Measurements from ENCODE around the gene KLHDC10.
"Not testable (repeated sequence)": the region's sequence is repeated elsewhere in the genome, so short reads cannot be mapped to it uniquely, and the experiment has no call there.

KLHDC10 gene

GRCh38 chr7:130114776-130115175, 44.4 kb downstream of the KLHDC10 start:
- H3K79me2 ChIP-seq: peaks cover 2% of the 10 kb centered on the region
- H2AFZ ChIP-seq: no peak overlapping the region
- no peak overlapping the region for H3K4me2 ChIP-seq (ENCODE audit: low read length)
- no peaks in the 10 kb centered on the region for H3K36me3 ChIP-seq (ENCODE audit: control insufficient read depth, insufficient read depth, low read length)
- no peaks in the 10 kb centered on the region for H3K9me3 ChIP-seq (ENCODE audit: control insufficient read depth, low read length)
- H3K4me3 ChIP-seq (ENCODE audit: low read depth, low read length): no peak overlapping the region
- H3K4me1 ChIP-seq: no peaks in the 10 kb centered on the region
- no peak overlapping the region for H3K27ac ChIP-seq
- H3K9ac ChIP-seq: no peak overlapping the region
- H3K27me3 ChIP-seq (ENCODE audit: control insufficient read depth, insufficient read depth, low read length): no peaks in the 10 kb centered on the region
- TF ChIP-seq, protein P1, sequence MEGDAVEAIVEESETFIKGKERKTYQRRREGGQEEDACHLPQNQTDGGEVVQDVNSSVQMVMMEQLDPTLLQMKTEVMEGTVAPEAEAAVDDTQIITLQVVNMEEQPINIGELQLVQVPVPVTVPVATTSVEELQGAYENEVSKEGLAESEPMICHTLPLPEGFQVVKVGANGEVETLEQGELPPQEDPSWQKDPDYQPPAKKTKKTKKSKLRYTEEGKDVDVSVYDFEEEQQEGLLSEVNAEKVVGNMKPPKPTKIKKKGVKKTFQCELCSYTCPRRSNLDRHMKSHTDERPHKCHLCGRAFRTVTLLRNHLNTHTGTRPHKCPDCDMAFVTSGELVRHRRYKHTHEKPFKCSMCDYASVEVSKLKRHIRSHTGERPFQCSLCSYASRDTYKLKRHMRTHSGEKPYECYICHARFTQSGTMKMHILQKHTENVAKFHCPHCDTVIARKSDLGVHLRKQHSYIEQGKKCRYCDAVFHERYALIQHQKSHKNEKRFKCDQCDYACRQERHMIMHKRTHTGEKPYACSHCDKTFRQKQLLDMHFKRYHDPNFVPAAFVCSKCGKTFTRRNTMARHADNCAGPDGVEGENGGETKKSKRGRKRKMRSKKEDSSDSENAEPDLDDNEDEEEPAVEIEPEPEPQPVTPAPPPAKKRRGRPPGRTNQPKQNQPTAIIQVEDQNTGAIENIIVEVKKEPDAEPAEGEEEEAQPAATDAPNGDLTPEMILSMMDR (IDR thresholded peaks at IDR 0.05): no peak

- Histone ChIP-seq H3K79me2 (peaks cover 2% of the 10 kb centered on the region), H3K4me1 (no peaks in the 10 kb centered on the region), H3K27ac (no peak overlapping the region), H3K9me3 (ENCODE audit: control insufficient read depth, low read length) (no peaks in the 10 kb centered on the region), H3K4me3 (ENCODE audit: low read depth, low read length) (no peak overlapping the region), H2AFZ (no peak overlapping the region), H3K36me3 (ENCODE audit: control insufficient read depth, insufficient read depth, low read length) (no peaks in the 10 kb centered on the region), H3K27me3 (ENCODE audit: control insufficient read depth, insufficient read depth, low read length) (no peaks in the 10 kb centered on the region), H3K4me2 (ENCODE audit: low read length) (no peak overlapping the region), H3K9ac (no peak overlapping the region)
- TF ChIP-seq, protein P1 (IDR thresholded peaks at IDR 0.05): no peak
Measured at GRCh38 chr7:130118294-130118693, 48.0 kb downstream of the KLHDC10 start.

GRCh38 chr7:130118801-130119200, 48.5 kb downstream of the KLHDC10 start:
- Histone ChIP-seq H3K4me2 (ENCODE audit: low read length) (no peak overlapping the region), H2AFZ (no peak overlapping the region), H3K36me3 (ENCODE audit: control insufficient read depth, insufficient read depth, low read length) (no peaks in the 10 kb centered on the region), H3K4me3 (ENCODE audit: low read depth, low read length) (no peak overlapping the region), H3K9me3 (ENCODE audit: control insufficient read depth, low read length) (no peaks in the 10 kb centered on the region), H3K79me2 (peaks cover 2% of the 10 kb centered on the region), H3K27me3 (ENCODE audit: control insufficient read depth, insufficient read depth, low read length) (no peaks in the 10 kb centered on the region), H3K9ac (no peak overlapping the region), H3K4me1 (no peaks in the 10 kb centered on the region), H3K27ac (no peak overlapping the region)
- TF ChIP-seq, protein P1 (IDR thresholded peaks at IDR 0.05): no peak

GRCh38 chr7:130123501-130123900, 53.2 kb downstream of the KLHDC10 start:
- no peak overlapping the region for H3K4me3 ChIP-seq (ENCODE audit: low read depth, low read length)
- no peak overlapping the region for H3K9ac ChIP-seq
- H2AFZ ChIP-seq: no peak overlapping the region
- H3K9me3 ChIP-seq (ENCODE audit: control insufficient read depth, low read length): no peaks in the 10 kb centered on the region
- H3K79me2 ChIP-seq: no peaks in the 10 kb centered on the region
- H3K27me3 ChIP-seq (ENCODE audit: control insufficient read depth, insufficient read depth, low read length): no peaks in the 10 kb centered on the region
- no peak overlapping the region for H3K27ac ChIP-seq
- H3K36me3 ChIP-seq (ENCODE audit: control insufficient read depth, insufficient read depth, low read length): no peaks in the 10 kb centered on the region
- TF ChIP-seq, protein P1 (IDR thresholded peaks at IDR 0.05): no peak
- H3K4me1 ChIP-seq: no peaks in the 10 kb centered on the region
- H3K4me2 ChIP-seq (ENCODE audit: low read length): no peak overlapping the region

DNA sequence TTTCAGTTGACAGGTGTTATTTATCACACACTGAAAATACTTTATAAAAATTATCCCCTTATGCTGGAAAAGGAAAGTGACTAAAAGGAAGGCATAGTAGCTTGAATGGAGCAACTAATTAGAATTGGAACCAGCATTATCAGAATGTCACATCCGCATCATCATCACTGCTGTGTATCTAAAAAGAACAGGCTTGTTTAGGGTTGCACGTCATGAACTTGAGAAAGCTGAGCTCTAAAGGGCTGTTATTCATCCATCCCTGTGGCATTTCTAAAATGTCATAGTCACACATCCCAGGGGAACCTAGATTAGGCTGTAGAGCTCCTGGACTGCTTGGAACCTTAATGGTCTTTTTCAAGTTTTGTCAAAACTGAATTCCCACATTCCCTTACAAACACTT, 54.4 kb downstream of the KLHDC10 start:
- Histone ChIP-seq H3K79me2 (no peaks in the 10 kb centered on the region), H3K9ac (no peak overlapping the region), H2AFZ (no peak overlapping the region), H3K4me1 (no peaks in the 10 kb centered on the region), H3K4me3 (ENCODE audit: low read depth, low read length) (no peak overlapping the region), H3K36me3 (ENCODE audit: control insufficient read depth, insufficient read depth, low read length) (no peaks in the 10 kb centered on the region), H3K4me2 (ENCODE audit: low read length) (no peak overlapping the region), H3K27ac (no peak overlapping the region), H3K9me3 (ENCODE audit: control insufficient read depth, low read length) (no peaks in the 10 kb centered on the region), H3K27me3 (ENCODE audit: control insufficient read depth, insufficient read depth, low read length) (no peaks in the 10 kb centered on the region)
- TF ChIP-seq, protein P1 (IDR thresholded peaks at IDR 0.05): no peak

DNA sequence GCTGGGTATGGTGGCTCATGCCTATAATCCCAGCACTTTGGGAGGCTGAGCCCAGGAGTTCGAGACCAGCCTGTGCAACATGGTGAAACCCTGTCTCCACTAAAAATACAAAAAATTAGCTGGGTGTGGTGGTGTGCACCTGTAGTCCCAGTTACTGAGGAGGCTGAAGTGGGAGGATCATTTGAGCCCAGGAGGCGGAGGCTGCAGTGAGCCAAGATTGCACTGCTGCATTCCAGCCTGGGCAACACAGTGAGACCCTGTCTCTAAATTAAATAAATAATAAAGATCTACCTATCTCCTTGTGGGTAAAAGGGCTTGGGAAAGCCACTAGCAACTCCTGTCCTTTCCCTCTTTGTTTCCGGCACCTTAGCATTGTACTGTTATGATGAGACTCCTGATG, 56.5 kb downstream of the KLHDC10 start:
- H3K9me3 ChIP-seq (ENCODE audit: control insufficient read depth, low read length); H3K79me2 ChIP-seq; H3K27ac ChIP-seq; H3K36me3 ChIP-seq (ENCODE audit: control insufficient read depth, insufficient read depth, low read length); H2AFZ ChIP-seq; H3K4me1 ChIP-seq; H3K27me3 ChIP-seq (ENCODE audit: control insufficient read depth, insufficient read depth, low read length); H3K4me2 ChIP-seq (ENCODE audit: low read length); H3K9ac ChIP-seq; H3K4me3 ChIP-seq (ENCODE audit: low read depth, low read length): not testable (repeated sequence)
